RPMI7951 (cell line): ENCODE results near the gene RFPL1. TPM values are rescaled to one million over a fixed set of nuclear protein-coding genes. Genes with fewer than 3 reads are reported as not detected.
A peak's percentile ranks its signal among the peaks of the same experiment; 100 is the strongest.
"Not testable (repeated sequence)": the region's sequence is repeated elsewhere in the genome, so short reads cannot be mapped to it uniquely, and the experiment has no call there.

ENCODE experiments used
- DNase-seq: peaks from one replicate; pipeline ENCODE4 v3.0.0-alpha.2; 2012; ENCODE audit warnings: low read depth
- total RNA-seq: library from RNA; depleted of rRNA; stranded (reverse); fragments of >200 nt; shearing (Covaris generic); gene quantifications from 2 replicates; pipeline ENCODE4 v1.2.3, GENCODE V29; 2014; rRNA removed

Gene RFPL1
- not detected in 2 replicates for total RNA-seq

- not testable (repeated sequence) for DNase-seq
Measured at GRCh38 chr22:29438283-29438682, at the start of gene RFPL1. Gene RFPL1 (plus strand): TSS chr22:29438583.

DNA sequence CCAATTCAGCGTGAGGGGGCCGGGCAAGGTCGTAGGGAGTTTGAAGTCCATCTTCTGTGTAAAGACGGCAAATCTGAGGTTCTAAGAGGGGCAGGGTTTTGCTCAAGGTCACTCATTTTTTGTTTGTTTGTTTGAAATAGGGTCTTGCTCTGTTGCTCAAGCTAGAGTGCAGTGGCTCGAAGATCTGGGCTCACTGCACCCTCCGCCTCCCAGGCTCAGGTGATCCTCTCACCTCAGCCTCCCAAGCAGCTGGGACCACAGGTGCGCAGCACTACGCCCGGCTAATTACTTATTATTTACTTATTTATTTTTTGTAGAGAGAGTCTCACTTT lies 49.7 kb upstream of the RFPL1 start:
- DNase-seq: no peak

DNA sequence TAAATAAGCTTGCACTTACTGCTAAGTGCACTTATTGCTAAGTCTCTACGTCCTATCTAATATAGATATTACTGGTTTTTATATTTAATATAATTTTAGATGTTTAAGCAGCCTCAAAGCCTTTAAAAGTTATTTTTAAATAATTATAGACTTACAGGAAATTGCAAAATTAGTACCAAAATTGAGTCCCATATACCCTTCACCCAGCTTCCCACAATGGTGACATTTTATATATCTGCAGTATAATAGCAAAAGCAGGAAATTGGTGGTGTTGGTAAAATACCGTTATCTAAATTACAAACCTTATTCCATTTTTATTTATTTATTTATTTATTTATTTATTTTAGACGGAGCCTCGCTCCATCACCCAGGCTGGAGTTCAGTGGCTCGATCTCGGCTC lies 48.1 kb upstream of the RFPL1 start:
- DNase-seq: no peak

GRCh38 chr22:29391546-29391945 lies 46.8 kb upstream of the RFPL1 start:
- DNase-seq: no peak

GRCh38 chr22:29393019-29393608 lies 45.3 kb upstream of the RFPL1 start:
- no peak for DNase-seq

DNA sequence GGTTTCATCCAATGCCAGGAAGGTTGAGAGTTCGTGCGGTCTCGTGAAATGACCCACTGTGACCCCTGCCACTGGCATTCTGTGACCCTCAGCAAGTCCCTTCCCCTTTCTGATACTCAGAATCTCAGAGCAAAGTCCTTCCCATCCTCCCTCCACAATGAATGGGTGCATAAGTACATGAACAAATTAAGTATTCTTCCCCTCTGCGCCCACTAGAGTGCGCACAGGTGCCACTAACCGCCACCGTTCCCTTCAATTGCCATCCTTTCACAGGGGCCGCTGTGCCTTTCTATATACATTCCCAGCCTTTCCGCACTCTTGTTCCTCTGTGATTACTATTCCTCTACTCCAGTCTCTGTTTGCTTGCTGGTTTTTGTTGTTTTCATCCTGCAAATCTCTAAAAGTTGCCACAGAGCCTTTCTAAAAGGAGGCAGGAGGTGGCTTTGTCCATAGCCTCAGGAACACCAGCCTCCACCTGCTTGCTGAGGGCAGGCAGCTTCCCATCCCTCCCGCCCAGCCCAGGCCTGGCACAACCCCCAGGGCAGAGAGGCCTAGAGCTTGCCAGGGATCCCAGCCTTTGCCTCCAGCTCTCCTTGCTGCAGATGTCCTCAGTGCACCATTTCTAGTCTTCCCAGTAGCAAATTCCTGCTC lies 43.3 kb upstream of the RFPL1 start:
- peak; percentile 69 for DNase-seq

DNA sequence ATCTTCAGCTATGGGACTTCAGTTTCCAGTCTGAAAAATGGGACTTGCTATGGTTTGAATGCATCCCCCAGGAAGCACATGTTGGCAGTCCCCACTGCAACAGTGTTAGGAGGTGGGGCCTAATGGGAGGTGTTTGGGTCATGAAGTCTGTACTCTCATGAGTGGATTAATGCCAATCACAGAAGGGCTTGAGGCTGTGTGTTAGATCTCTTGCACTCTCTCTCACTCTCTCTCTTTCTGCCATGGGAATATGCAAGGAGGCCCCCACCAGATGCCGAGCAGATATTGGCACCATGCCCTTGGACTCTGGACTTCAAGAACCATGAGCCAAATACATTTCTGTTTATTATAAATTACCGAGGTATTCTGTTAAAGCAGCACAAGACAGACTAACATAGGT lies 42.3 kb upstream of the RFPL1 start:
- DNase-seq: no peak

- DNase-seq: no peak
Measured at GRCh38 chr22:29397791-29398190, 40.6 kb upstream of the RFPL1 start.

DNA sequence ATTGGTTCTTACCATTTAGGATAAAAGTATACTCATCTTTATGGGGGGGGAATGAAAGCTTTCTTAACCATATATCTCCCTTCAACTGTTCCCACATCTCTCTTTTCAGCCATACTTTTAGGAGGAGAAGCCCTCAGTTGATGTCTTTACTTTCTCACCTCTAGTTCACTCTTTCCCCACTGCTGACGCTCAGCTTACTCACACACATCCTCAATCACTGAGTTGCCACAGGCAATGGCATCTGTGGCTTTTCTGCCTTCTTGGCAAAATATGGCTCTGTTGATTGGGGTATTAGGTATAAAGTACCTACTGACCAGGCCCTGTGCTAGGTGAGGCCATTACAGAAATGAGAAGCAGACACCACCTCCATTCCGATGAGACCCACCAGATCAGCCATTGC lies 37.8 kb upstream of the RFPL1 start:
- peak; percentile 21 for DNase-seq

DNA sequence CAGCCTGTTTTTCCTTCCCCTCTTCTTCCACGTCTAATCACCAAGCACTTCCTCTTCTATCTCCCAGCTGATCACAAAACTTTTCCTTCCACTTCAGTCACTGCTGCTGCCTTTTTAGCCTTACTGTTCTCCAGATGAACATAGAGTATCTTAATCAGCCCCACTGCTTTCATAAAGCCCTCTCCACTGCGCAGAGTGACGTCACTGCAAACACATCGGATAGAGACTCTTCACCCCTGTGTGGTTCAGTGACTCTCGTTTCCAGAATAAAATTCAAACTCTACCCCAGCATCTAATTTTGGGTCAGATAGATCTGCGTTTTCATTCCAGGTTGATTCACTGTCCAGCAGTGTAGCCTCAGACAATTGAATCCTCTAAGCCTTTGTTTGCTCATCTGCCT lies 36.8 kb upstream of the RFPL1 start:
- not testable (repeated sequence) for DNase-seq

DNA sequence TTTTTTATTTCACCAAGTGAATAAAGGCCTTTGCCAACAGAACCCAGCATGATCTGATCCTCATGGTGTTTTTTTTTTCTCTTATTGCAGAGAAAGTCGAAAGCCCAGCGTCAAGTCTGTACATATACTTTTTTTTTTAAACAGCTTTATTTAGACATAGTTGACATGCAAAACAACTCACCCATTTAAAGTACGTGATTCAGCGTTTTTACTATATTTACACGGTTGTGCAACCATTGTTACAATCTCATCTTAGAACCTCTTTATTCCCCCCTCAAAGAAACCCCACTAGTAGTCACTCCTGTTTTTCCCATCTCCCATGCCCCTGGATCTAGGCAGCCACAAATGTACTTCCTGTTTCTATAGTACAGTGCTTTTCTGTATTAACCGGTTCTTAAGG lies 29.4 kb upstream of the RFPL1 start:
- DNase-seq: no peak

GRCh38 chr22:29411569-29412211 lies 26.7 kb upstream of the RFPL1 start:
- DNase-seq: not testable (repeated sequence)

GRCh38 chr22:29412772-29413171 lies 25.6 kb upstream of the RFPL1 start:
- peak; percentile 12 for DNase-seq

DNA sequence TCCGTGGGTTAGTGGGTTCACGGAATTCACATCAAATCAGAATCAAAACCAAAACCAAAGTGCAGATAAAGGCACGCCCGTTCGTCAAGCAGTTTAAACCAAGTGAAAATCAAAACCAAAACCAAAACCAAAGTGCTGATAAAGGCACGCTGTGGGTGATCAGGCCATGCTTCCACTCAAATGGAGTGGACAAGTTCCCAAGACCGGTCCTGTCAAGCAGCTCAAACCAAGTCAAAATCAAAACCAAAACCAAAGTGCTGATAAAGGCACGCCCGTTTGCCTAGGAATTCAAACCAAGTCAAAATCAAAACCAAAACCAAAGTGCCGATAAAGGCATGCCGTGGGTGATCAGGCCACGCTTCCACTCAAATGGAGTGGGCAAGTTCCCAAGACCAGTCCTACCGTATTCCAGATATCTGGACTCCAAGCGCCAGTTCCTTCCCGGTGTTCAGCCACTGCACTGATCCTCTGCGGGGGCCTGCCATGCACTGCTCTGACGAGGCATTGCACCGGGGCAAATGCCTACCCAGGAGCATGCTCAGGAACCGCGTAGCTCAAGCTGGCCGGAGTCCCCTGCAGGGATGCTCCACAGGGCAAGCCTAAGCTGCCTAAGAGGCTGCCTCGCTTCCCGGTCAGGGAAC lies 23.3 kb upstream of the RFPL1 start:
- peak; percentile 81 for DNase-seq

- DNase-seq: not testable (repeated sequence)
Measured at GRCh38 chr22:29418704-29419103, 19.7 kb upstream of the RFPL1 start.

DNA sequence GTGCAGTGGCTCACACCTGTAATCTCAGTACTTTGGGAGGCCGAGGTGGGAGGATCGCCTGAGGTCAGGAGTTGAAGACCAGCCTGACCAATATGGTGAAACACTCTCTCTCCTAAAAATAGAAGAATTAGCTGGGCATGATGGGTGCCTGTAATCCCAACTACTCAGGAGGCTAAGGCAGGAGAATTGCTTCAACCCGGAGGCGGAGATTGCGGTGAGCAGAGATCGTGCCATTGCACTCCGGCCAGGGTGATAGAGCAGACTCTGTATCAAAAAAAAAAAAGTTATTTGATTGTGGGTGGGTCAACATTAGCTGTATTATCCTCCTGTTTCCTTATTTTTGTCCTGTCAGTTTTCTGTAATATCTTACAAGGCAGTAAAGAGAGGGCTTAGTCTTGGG lies 11.9 kb upstream of the RFPL1 start:
- no peak for DNase-seq

- no peak for DNase-seq
Measured at GRCh38 chr22:29427176-29427760, 11.1 kb upstream of the RFPL1 start.

- no peak for DNase-seq
Measured at GRCh38 chr22:29431986-29432385, 6.4 kb upstream of the RFPL1 start.

- no peak for DNase-seq
Measured at GRCh38 chr22:29433856-29434255, 4.5 kb upstream of the RFPL1 start.

- no peak for DNase-seq
Measured at GRCh38 chr22:29434288-29434687, 4.1 kb upstream of the RFPL1 start.

- DNase-seq: no peak
Measured at GRCh38 chr22:29435236-29436136, 2.9 kb upstream of the RFPL1 start.
